ENCODE results near the gene NCOR1. TPM values are rescaled to one million over a fixed set of nuclear protein-coding genes. Genes with fewer than 3 reads are reported as not detected.
A peak's percentile ranks its signal among the peaks of the same experiment; 100 is the strongest.
"Not testable (repeated sequence)": the region's sequence is repeated elsewhere in the genome, so short reads cannot be mapped to it uniquely, and the experiment has no call there.

The NCOR1 gene
- total and polyA plus RNA-seq, 8 donors: 36.7 to 123 (median 49.5) TPM

GRCh38 chr17:16215965-16216316 is 607 bp upstream of the NCOR1 start:
- Histone ChIP-seq H3K4me1 (peaks cover 9 to 15% (median 13%) of the 10 kb centered on the region in 3 donors), H3K36me3 (no peaks in the 10 kb centered on the region), H3K9me3 (no peaks in the 10 kb centered on the region), H3K27ac (peak overlapping the region; percentile 87 to 96 (median 89)), H3K4me3 (peak overlapping the region; percentile 72 to 97 (median 86)), H3K27me3 (no peaks in the 10 kb centered on the region)
- no peak for FAIRE-seq
- intact Hi-C loops (cut with DNase I): no loop called here
- DNase-seq: no peak
- no peak for TF ChIP-seq CTCF (IDR thresholded peaks at IDR 0.05)
- ATAC-seq: peak; percentile 6 to 32 (median 16)
- WGBS, 2 donors: 22 to 28% methylated on average over 22 of the region's 22 CpGs

- peak overlapping the region; percentile 87 to 96 (median 89) for H3K27ac ChIP-seq
- H3K36me3 ChIP-seq: no peaks in the 10 kb centered on the region
- no peaks in the 10 kb centered on the region for H3K27me3 ChIP-seq
- intact Hi-C loops (cut with DNase I): no loop called here
- DNase-seq (peak in 3 of 6 donors; percentile 30 to 88 (median 82)), ATAC-seq (peak; percentile 46 to 63 (median 56)), FAIRE-seq (no peak)
- TF ChIP-seq CTCF (IDR thresholded peaks at IDR 0.05): no peak
- WGBS, 2 donors: 0 to 1% methylated on average over 21 to 27 of the region's 27 CpGs
- peaks cover 9 to 15% (median 14%) of the 10 kb centered on the region in 3 donors for H3K4me1 ChIP-seq
- H3K9me3 ChIP-seq: no peaks in the 10 kb centered on the region
- peak overlapping the region; percentile 72 to 97 (median 86) for H3K4me3 ChIP-seq
Measured at GRCh38 chr17:16215002-16215272, 397 bp downstream of the NCOR1 start.

GRCh38 chr17:16214190-16215001 is 938 bp downstream of the NCOR1 start:
- Histone ChIP-seq H3K4me3 (peak overlapping the region; percentile 72 to 97 (median 86)), H3K4me1 (peaks cover 9 to 15% (median 14%) of the 10 kb centered on the region in 3 donors), H3K36me3 (no peaks in the 10 kb centered on the region), H3K27ac (peak overlapping the region; percentile 87 to 96 (median 89)), H3K9me3 (no peaks in the 10 kb centered on the region), H3K27me3 (no peaks in the 10 kb centered on the region)
- WGBS, 2 donors: 1% methylated on average over 16 of the region's 16 CpGs
- no peak for DNase-seq
- intact Hi-C loops (cut with DNase I): no loop called here
- TF ChIP-seq CTCF (IDR thresholded peaks at IDR 0.05): no peak
- no peak for ATAC-seq
- FAIRE-seq: no peak

- DNase-seq: no peak
- peak overlapping the region in 1 of 4 donors; percentile 84 for H3K4me3 ChIP-seq
- 78 to 85% methylated on average over 6 of the region's 6 CpGs for WGBS, 2 donors
- no peaks in the 10 kb centered on the region for H3K27me3 ChIP-seq
- H3K4me1 ChIP-seq: peaks cover 8 to 14% (median 9%) of the 10 kb centered on the region in 3 donors
- H3K9me3 ChIP-seq: no peaks in the 10 kb centered on the region
- no peak overlapping the region for H3K27ac ChIP-seq
- no peaks in the 10 kb centered on the region for H3K36me3 ChIP-seq
- no peak for ATAC-seq
- TF ChIP-seq CTCF (IDR thresholded peaks at IDR 0.05): no peak
- intact Hi-C loops (cut with DNase I): no loop called here
- FAIRE-seq: no peak
Measured at GRCh38 chr17:16212793-16213192, 2.5 kb downstream of the NCOR1 start.

GRCh38 chr17:16211590-16211989 is 3.7 kb downstream of the NCOR1 start:
- H3K4me1 ChIP-seq: peaks cover 9 to 13% (median 12%) of the 10 kb centered on the region in 3 donors
- no peaks in the 10 kb centered on the region for H3K27me3 ChIP-seq
- TF ChIP-seq CTCF (IDR thresholded peaks at IDR 0.05): no peak
- H3K9me3 ChIP-seq: no peaks in the 10 kb centered on the region
- FAIRE-seq (no peak), DNase-seq (no peak), ATAC-seq (no peak)
- 83 to 87% methylated on average over 3 of the region's 3 CpGs for WGBS, 2 donors
- H3K27ac ChIP-seq: no peak overlapping the region
- intact Hi-C loops (cut with DNase I): no loop called here
- no peak overlapping the region for H3K4me3 ChIP-seq
- no peaks in the 10 kb centered on the region for H3K36me3 ChIP-seq

- H3K4me3 ChIP-seq; FAIRE-seq; DNase-seq; H3K36me3 ChIP-seq; H3K27ac ChIP-seq; intact Hi-C loops (cut with DNase I); H3K27me3 ChIP-seq; ATAC-seq; H3K9me3 ChIP-seq: not testable (repeated sequence)
- WGBS, 2 donors: 89% methylated on average over 6 of the region's 6 CpGs
- peaks cover 11 to 44% (median 31%) of the 10 kb centered on the region in 3 donors for H3K4me1 ChIP-seq
Measured at GRCh38 chr17:16204763-16205162, 10.6 kb downstream of the NCOR1 start.

- DNase-seq; FAIRE-seq; H3K36me3 ChIP-seq; H3K4me3 ChIP-seq; H3K27me3 ChIP-seq; intact Hi-C loops (cut with DNase I); H3K9me3 ChIP-seq: not testable (repeated sequence)
- ATAC-seq: peak in 1 of 4 donors; percentile 14
- Histone ChIP-seq H3K4me1 (peaks cover 17 to 51% (median 37%) of the 10 kb centered on the region in 3 donors), H3K27ac (peak overlapping the region in 2 of 4 donors; percentile 8 to 60)
- 40 to 42% methylated on average over 5 of the region's 5 CpGs for WGBS, 2 donors
Measured at GRCh38 chr17:16202554-16203500, 12.5 kb downstream of the NCOR1 start.

Data from pancreas (tissue), 10 donors.